Gastrocnemius medialis (tissue), 4 donors: Measurements from ENCODE around the gene CCNA1. TPM values are rescaled to one million over a fixed set of nuclear protein-coding genes. Genes with fewer than 3 reads are reported as not detected.

ENCODE experiments used
- ATAC-seq, 2 donors: fragments of 150-250 bp; one replicate each; pipeline ENCODE4 v1.9.1; 2016
- DNase-seq, 2 donors: peaks; one replicate each; pipeline ENCODE4 v3.0.0-alpha.2; 2019
- H3K27ac ChIP-seq, 4 donors: fragments of 200-600 bp; sonication (generic); 1 replicate in 1 of 4; 2 replicates in 3 of 4; pipeline ENCODE4 v1.5.1; 2016 to 2018; ENCODE audit warnings: mild to moderate bottlenecking in 2 of 4, moderate library complexity in 1 of 4
- H3K27me3 ChIP-seq, 3 donors: fragments of 200-600 bp; sonication (generic) in 2 of 3; 1 replicate in 1 of 3; 2 replicates in 2 of 3; pipeline versions ENCODE4 v1.5.1 to v1.6.0; 2016 to 2019; ENCODE audit warnings: mild to moderate bottlenecking in 1 of 3, moderate library complexity in 1 of 3
- H3K36me3 ChIP-seq, 2 donors: fragments of 200-600 bp; sonication (generic) in 1 of 2; one replicate each; pipeline ENCODE4 v1.5.1; 2017 to 2018
- H3K4me1 ChIP-seq, 2 donors: fragments of 200-600 bp; sonication (generic) in 1 of 2; one replicate each; pipeline ENCODE4 v1.5.1; 2016 to 2017; ENCODE audit warnings: mild to moderate bottlenecking in 2 of 2
- H3K4me3 ChIP-seq, 4 donors: fragments of 200-600 bp; sonication (generic) in 3 of 4; 1 replicate in 1 of 4; 2 replicates in 3 of 4; pipeline ENCODE4 v1.5.1; 2016 to 2019; ENCODE audit warnings: mild to moderate bottlenecking in 2 of 4
- H3K9me3 ChIP-seq, 3 donors: fragments of 200-600 bp; sonication (generic) in 2 of 3; 1 replicate in 1 of 3; 2 replicates in 2 of 3; pipeline ENCODE4 v1.5.1; 2016 to 2019
- CTCF ChIP-seq, 5 experiments: fragments of 450-650 bp in 3 of 5; fragments of 200-600 bp in 2 of 5; sonication (generic) in 2 of 5; IDR thresholded peaks in 4 of 5; conservative IDR thresholded peaks in 1 of 5; 1 replicate in 4 of 5; 2 replicates in 1 of 5; pipeline ENCODE4 v1.5.1; 2016 to 2019; ENCODE audit warnings: antibody characterized with exemption in 5 of 5, mild to moderate bottlenecking in 3 of 5, moderate library complexity in 3 of 5
- POLR2A ChIP-seq, 2 donors: fragments of 450-650 bp; IDR thresholded peaks; one replicate each; pipeline ENCODE4 v1.6.1; 2017; ENCODE audit warnings: antibody characterized with exemption in 2 of 2, mild to moderate bottlenecking in 2 of 2, moderate library complexity in 2 of 2
- in situ Hi-C, 4 donors: fragments of 200-750 bp; cut with MboI; loops; one replicate each; pipeline versions ENCODE4 v1.15.0 to v1.8.0; 2017; ENCODE audit warnings: low sequenced_read_pairs in 4 of 4
- intact Hi-C: fragments of 100-400 bp; cut with DNase I; formaldehyde crosslinking; loops from one replicate; pipeline ENCODE4 v1.15.1; 2023; ENCODE audit warnings: low total_unique reads
- total RNA-seq, 4 donors: library from RNA; depleted of rRNA; stranded (reverse); fragments of >200 nt; gene quantifications; one replicate each; pipeline versions ENCODE4 v1.1.0 to v1.2.3, GENCODE V29; 2016

CCNA1 gene
- total RNA-seq, 4 donors from 2014 or later: 0.58 to 0.98 (median 0.85) TPM; not detected in 1

- no peak for TF ChIP-seq POLR2A (IDR thresholded peaks at IDR 0.05)
- TF ChIP-seq CTCF (IDR thresholded peaks at IDR 0.05 in 4 of 5, conservative IDR thresholded peaks at IDR 0.05 in 1 of 5): no peak
- DNase-seq: no peak
- H3K27me3 ChIP-seq: peaks cover 28 to 45% (median 33%) of the 10 kb centered on the region in 3 donors
- H3K9me3 ChIP-seq: no peaks in the 10 kb centered on the region
- H3K36me3 ChIP-seq: no peaks in the 10 kb centered on the region
- intact Hi-C loops (no loop called here), in situ Hi-C loops (no loop called here)
- H3K4me3 ChIP-seq: peak overlapping the region in 1 of 4 donors; percentile 59
- H3K4me1 ChIP-seq: peaks cover 7 to 10% of the 10 kb centered on the region in 2 donors
- no peak overlapping the region for H3K27ac ChIP-seq
- ATAC-seq: no peak
Observed at GRCh38 chr13:36430247-36431203, 1.8 kb upstream of the CCNA1 start.

GRCh38 chr13:36431204-36432105 is 840 bp upstream of the CCNA1 start:
- DNase-seq: no peak
- intact Hi-C loops (no loop called here), in situ Hi-C loops (no loop called here)
- H3K4me3 ChIP-seq: peak overlapping the region; percentile 42 to 59 (median 54)
- H3K27me3 ChIP-seq: peaks cover 28 to 45% (median 33%) of the 10 kb centered on the region in 3 donors
- no peak for TF ChIP-seq CTCF (IDR thresholded peaks at IDR 0.05 in 4 of 5, conservative IDR thresholded peaks at IDR 0.05 in 1 of 5)
- no peak for TF ChIP-seq POLR2A (IDR thresholded peaks at IDR 0.05)
- no peak for ATAC-seq
- no peaks in the 10 kb centered on the region for H3K36me3 ChIP-seq
- no peak overlapping the region for H3K27ac ChIP-seq
- H3K9me3 ChIP-seq: no peaks in the 10 kb centered on the region
- H3K4me1 ChIP-seq: peaks cover 7 to 10% of the 10 kb centered on the region in 2 donors

GRCh38 chr13:36436811-36437210 is 4.5 kb downstream of the CCNA1 start:
- Histone ChIP-seq H3K27me3 (peaks cover 3 to 18% (median 11%) of the 10 kb centered on the region in 3 donors), H3K36me3 (no peaks in the 10 kb centered on the region), H3K4me3 (no peak overlapping the region), H3K4me1 (peaks cover 0 to 6% of the 10 kb centered on the region in 2 donors), H3K9me3 (no peaks in the 10 kb centered on the region), H3K27ac (no peak overlapping the region)
- DNase-seq (no peak), ATAC-seq (no peak)
- intact Hi-C loops (no loop called here), in situ Hi-C loops (no loop called here)
- TF ChIP-seq POLR2A (IDR thresholded peaks at IDR 0.05): no peak
- no peak for TF ChIP-seq CTCF (IDR thresholded peaks at IDR 0.05 in 4 of 5, conservative IDR thresholded peaks at IDR 0.05 in 1 of 5)

GRCh38 chr13:36438594-36439483 is 6.5 kb downstream of the CCNA1 start:
- intact Hi-C loops (no loop called here), in situ Hi-C loops (no loop called here)
- no peaks in the 10 kb centered on the region for H3K4me1 ChIP-seq
- H3K4me3 ChIP-seq: no peak overlapping the region
- ATAC-seq (no peak), DNase-seq (no peak)
- H3K36me3 ChIP-seq: no peaks in the 10 kb centered on the region
- TF ChIP-seq CTCF (IDR thresholded peaks at IDR 0.05 in 4 of 5, conservative IDR thresholded peaks at IDR 0.05 in 1 of 5): no peak
- no peak for TF ChIP-seq POLR2A (IDR thresholded peaks at IDR 0.05)
- no peaks in the 10 kb centered on the region for H3K9me3 ChIP-seq
- H3K27me3 ChIP-seq: peaks cover 0 to 3% (median 0%) of the 10 kb centered on the region in 3 donors
- no peak overlapping the region for H3K27ac ChIP-seq
